ENCODE results near the gene FN1. TPM values are rescaled to one million over a fixed set of nuclear protein-coding genes. Genes with fewer than 3 reads are reported as not detected.
A peak's percentile ranks its signal among the peaks of the same experiment; 100 is the strongest.

FN1 gene
- total RNA-seq, 1 donor from 2014 or later: 226 TPM

DNA sequence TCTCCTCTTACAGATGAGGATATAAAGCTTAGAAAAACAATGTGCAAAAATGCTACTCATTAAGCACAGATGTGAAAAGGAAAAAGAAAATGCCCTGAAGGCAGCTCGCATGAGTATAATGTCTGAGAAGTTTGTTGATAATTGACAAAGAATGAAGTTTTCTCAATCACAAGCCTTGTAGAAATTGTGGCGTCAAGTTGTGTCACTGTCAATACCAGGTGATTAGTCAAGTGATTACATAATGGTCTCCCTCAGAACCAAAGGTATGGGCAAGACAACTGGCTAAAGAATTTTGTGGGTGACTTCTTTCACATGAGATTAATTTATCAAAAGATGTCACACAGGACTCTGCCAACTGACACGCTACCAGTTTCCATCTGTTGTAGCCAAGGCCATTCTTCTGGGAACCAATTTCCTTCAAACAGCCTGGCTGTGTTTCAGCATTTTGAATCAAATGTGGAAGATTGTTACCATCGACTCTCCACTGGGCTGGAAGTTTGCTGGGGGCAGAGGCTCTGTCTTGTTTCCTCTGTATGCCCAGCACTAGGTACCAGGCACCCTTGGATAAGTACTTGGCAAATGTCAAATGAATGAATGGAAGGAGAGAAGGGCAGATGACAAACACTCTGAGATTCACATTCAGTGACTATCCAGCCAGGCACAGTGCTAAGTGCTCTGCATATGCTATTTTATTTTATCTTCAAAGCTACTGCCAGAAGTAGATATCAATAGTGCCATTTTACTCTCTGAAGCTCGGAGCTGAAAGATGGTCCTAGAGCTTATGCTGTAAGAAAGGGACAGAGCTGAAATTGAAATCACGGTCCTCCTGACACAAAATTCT is 5.9 kb upstream of the FN1 start:
- no peak for DNase-seq (ENCODE audit: low read depth in 2 of 2)

DNA sequence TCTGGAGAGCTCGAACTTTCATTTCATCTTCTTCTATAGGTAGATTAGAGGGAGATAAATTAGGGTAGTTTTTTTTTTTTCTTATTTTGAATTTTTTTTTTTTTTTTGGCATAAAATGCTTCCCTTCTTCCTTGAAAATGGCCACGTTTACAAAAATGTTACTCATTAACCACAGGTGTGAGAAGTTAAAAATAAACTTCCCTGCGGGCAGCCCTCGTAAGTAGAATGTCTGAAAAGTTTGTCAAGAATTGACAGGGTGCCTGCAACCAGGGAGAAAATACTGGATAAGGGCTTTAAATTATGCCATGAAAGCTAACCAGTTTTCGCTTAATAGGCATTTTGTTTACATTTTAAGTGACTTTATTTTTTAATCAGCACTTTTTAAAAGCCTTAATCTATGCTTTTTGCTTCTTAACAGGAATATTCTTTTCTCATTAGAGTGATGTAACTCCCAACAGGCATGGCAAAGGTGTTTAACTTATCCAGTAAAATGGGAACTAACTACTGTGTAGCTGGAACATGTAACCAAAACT is 4.2 kb upstream of the FN1 start:
- no peak for DNase-seq (ENCODE audit: low read depth in 2 of 2)

DNA sequence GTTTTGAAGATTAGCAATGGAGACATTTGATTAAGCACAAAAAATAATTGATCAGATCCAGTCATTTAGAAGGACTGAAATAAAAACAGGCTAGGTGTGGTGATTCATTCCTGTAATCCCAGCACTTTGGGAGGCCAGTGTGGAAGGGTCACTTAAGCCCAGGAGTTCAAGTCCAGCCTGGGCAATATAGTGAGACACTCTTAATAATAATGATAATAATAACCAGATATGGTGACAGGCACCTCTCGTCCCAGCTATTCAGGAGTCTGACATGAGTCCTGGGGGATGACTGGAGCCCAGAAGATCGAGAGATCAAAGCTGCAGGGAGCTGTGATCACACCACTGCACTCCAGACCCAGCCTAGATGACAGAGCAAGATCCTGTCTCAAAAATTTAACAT is 3.5 kb upstream of the FN1 start:
- no peak for DNase-seq (ENCODE audit: low read depth in 2 of 2)

DNA sequence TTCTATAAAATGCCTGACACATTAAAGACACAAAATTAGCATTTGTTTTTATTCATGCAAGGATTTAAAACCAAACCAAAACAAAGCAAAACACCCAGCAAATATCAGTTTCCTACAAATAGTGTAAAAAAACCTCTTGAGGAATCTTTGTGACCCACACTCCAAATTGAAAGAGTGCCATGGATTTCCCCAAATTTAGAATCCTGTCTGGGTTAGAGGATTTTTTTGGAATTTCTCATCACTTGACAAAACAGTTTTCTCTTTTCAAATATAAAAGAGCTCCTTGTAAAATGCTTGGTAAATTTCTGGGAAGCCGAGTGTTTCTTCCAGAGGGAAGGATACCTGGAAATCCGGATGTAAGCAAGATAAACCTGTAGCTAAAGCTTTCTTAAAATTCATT is 1.7 kb upstream of the FN1 start:
- DNase-seq (ENCODE audit: low read depth in 2 of 2): no peak

DNA sequence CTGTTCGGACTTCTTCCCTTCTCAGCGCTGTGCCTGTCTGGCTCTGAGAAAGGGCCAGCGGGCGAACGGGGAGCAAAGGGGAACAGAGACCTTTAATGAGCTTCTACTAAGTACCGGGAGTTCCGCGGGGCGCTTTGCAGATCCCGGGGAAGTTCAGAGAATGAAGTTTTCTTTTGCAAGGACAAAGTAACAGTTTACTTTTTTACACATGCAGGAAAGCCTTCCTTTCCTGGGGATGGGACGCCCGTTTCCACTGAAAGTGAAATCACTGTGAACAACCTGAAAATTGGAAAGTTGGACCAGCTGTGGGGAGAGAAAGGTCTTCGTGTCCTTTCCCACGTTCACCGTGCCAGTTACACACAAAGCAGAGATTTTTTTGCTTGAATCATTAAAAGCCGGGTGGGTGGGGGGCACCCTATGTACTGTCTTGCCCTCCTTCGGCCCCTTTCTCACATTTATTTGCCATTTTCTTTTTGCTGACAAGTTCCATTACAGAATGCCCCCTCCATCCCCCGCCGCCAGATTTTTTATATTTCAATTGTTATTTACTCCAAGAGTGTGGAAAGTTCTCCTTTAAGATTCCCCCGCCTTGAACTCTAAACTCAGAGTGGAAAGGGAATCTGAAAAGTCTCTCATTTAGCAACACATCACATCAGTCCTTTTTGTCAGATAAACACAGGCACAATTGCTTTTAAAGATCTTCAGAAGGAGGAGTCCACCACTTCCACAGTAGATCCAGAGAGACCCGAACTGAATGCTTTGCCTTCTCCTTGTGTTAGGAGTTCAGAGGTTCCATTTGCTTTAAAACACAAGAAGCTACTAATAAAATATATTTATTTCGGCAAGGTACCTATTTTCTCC is 1.1 kb upstream of the FN1 start:
- peak in 1 of 2 donors; percentile 75 for DNase-seq (ENCODE audit: low read depth in 2 of 2)

DNA sequence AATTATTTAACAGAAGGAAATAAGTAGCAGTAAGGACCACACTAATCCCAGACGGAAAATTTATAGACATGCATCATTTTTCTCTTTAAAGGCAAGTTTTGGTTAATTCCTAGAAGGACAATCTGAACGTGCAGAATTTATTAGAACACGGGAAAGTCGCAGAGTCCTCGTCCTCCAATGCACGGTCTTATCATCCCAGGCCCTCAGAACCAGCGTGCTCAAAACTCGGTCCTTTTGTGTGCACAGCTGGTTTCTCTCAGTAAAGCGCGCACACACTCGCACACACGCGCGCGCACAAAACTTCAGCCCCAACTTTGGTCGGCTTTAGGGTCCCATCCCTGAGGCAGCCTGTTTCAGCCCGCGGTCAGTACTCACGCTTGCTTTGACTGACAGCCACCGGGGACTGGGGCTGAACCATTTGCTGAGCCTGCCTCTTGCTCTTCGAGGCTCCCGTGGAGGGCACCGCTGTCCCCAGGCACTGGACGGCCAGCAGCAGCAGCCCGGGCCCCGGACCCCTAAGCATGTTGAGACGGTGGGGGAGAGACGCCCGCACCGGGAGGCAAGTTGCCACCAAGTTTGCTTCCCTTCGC is 493 bp downstream of the FN1 start:
- peak in 1 of 2 donors; percentile 51 for DNase-seq (ENCODE audit: low read depth in 2 of 2)

DNA sequence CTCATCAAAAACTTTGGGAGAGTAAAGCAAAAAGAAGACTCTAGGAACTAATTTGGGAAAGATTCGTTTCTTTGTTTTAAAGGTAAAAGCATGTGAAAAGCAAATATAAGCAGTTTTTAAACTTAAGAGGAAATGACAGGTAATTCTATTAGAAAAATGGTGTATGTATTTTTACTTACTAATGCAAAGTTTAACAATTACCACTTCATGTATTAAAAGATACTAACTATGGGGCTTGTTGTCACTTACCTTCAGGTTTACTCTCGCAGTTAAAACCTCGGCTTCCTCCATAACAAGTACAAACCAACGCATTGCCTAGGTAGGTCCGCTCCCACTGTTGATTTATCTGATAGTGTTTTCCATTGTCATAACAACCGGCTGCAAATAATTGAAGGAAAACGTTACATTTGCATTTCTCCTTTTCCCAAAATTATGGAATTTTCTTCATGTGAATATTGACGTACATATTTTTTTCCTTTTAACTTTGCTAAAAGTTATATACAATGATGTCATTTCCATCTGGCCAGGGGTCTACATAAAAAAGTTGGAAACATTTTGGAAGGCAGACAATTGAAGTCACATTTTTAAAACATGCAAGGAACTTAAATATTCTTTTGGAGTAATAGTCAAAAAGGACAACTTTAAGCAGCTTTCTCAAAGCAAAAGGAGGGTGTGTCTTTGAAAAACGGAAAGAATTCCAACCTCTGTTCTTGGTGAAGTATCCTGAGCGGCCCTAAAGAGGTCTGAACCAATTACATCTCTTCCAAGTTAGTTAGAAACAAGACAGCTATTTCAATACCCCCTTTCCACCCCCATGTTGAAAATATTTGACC is 1.2 kb downstream of the FN1 start:
- peak in 1 of 2 donors; percentile 52 for DNase-seq (ENCODE audit: low read depth in 2 of 2)

DNA sequence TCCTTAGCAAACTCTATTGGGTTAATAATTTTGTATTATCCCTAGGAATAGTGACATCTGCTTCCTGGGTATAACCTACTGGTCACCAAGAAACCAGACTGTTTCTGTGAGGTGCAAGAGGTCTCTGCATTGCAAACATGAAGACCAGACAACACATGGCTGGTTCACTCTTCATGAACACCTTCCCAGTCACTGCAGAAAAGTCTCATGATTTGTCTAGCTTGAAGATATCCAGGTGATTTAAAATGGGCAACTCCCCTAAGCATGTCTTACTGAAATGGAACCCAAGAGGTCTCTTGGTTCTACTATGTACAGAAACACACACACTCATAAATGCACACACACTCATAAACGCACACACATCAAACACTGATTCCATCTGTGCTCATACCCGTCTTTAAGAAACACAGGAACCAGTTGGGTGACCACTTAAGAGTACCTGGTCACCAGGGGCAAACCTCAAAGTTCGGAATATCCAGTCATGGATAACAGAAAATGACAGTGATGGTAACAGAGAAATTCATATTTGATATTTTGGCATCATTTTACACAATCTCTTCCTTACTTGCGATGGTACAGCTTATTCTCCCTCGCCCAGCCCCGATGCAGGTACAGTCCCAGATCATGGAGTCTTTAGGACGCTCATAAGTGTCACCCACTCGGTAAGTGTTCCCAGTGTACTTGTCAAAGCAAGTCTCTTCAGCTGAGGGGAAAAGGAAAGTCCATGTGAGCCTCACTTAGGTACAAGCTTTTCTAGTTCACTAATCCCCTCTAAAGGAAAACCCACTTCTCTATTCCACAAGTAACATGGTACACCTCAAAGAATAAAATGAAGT is 2.9 kb downstream of the FN1 start:
- DNase-seq (ENCODE audit: low read depth in 2 of 2): no peak

DNA sequence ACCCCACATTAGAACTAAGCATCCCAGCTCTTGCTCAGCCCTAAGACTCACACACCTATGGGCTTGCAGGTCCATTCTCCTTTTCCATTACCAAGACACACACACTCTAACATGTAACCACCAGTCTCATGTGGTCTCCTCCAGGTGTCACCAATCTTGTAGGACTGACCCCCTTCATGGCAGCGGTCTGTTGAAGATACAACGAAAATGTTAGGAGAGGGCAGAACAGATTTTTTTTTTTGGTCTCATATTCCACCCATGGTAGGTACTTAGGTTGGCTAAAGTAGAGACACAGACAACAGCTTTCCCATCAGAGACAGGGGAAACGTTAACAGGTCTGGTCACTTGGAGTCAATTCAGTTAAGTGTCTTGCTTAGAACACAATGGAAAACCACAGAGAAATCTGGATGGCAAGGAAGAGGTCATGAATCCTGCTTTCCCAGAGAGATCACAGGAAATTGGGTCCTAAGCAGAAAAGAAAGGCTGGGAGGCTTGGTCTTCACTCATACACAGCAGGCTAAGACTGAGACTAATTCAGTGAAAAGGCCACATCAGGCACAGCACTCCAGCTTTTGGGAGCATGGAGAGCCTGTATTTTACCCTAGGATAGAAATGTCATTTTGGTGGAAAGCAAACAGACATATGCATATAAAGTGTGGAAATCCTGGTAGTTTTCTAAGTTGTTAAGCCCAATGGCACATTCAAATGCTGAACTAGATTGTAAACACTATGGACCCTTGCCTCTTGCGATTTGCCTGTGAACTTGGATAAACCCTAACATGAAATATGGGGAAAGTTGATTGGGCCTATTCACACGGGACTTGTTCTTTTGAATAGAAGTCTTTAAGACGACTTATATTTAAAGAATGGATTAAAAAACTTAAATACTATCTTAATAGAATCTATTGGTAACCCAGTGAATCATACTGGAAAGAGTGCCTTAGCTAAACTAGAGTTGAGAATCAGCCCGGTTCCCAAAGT is 3.8 kb downstream of the FN1 start:
- DNase-seq (ENCODE audit: low read depth in 2 of 2): peak in 1 of 2 donors; percentile 39

DNA sequence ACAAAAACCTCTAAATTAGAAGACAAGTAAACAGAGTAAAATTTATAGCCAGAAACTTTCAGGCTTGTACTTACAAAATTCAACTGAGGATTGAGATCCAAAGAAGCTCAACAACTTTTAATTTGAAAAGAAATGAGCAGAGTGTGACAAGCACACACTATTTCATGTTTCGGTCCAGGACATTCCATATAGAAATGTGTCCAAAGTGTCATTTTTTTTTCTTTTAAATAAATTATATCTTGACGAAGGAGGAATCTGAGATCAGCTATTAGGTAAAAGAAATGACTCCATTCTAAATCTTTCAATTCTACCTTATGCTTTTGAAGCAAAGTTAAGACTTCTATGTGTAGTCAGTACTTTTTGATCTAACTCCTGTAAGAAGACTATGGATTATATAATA is 4.6 kb downstream of the FN1 start:
- no peak for DNase-seq (ENCODE audit: low read depth in 2 of 2)

DNA sequence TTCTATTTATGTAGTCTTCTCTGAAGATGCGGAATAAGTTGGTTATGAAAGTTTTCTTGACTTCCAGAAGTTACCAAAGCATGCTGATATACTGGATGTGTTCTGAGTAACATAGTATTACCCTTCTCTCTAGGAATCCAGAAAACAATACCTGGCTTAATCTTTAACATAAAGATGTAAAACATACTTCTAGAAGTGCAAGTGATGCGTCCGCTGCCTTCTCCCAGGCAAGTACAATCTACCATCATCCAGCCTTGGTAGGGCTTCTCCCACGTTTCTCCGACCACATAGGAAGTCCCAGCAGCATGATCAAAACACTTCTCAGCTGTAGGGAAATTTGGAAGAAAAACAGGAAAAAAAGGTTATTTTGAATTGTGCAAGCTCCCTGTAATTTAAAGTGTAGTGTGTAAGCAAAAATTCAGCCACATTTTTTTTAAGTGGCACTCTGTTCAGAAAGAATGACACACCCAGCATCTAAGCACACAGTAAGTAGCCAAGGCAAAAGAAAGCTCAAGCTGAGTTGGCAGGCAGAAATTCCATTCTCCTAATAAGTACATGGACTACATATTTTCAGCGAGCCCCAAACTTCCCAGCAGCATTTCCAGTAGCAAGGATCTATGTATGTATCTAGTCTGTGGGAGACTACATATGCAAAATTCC is 5.2 kb downstream of the FN1 start:
- DNase-seq (ENCODE audit: low read depth in 2 of 2): peak in 1 of 2 donors; percentile 35

DNA sequence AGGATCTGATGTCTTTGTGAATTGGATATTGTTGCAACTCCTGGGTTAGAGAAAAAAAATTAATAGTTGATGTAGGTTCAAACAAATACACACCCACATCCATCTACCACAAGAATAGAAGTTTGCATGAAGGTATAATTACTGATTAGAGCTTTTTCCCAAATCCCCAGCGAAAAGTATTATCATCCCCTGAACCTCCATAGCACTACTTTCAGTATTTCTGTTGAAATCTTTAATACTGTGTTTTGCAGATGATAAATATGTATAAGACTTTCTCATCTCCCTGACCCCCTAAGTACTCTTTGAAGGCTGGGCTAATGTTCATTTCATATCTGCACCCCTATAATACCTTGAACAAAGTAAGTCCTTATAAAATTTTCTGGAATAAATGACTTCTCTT is 6.4 kb downstream of the FN1 start:
- DNase-seq (ENCODE audit: low read depth in 2 of 2): no peak

DNA sequence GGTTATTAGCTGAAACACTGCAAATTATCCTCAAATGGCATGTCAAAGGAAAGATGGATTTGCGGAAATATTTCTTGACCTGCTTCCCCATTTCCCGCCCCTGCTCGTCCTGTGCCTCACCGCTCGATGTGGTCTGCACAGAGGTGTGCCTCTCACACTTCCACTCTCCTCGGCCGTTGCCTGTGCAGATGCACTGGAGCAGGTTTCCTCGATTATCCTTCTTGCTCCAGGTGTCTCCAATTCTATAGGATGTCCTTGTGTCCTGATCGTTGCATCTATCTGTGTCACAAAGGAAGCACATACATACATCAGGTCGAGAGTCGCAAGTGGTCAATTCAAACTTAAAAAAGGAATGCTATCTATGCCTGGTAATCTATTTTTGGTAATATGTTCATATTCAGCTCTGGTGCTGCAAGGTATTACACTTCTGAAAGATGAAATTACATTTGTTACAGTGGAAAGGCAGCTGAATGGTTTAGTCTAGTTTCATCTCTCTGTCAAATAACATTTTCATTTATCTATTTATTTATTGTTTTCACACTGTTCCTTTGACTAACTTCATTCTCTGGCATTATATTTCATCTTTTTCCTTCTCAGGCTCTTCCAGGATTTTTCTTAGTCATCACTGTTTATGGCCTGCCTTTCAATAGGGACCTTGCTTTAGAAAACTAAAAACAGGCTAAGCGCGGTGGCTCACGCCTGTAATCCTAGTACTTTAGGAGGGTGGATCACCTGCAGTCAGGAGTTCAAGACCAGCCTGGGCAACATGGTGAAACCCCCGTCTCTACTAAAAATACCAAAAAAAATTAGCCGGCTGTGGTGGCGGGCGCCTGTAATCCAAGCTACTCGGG is 7.6 kb downstream of the FN1 start:
- no peak for DNase-seq (ENCODE audit: low read depth in 2 of 2)

DNA sequence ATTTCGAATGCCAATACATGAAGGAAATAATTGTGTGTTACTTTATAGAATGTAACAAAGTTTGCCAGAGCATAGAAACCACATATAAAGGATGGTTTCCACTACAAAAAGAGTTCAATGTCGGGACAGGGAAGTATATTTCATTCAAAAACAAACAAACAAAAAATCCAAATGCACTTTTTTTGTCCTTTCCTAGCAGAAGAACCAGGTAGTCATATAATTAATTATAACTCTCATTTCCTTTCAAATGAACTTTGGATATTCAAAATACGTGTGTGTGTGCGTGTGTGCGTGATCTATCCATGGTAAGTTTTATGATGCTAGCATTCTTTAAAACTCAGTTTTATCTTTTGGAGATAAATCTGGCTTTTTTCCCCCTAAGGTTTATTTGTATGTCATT is 8.3 kb downstream of the FN1 start:
- DNase-seq (ENCODE audit: low read depth in 2 of 2): no peak

DNA sequence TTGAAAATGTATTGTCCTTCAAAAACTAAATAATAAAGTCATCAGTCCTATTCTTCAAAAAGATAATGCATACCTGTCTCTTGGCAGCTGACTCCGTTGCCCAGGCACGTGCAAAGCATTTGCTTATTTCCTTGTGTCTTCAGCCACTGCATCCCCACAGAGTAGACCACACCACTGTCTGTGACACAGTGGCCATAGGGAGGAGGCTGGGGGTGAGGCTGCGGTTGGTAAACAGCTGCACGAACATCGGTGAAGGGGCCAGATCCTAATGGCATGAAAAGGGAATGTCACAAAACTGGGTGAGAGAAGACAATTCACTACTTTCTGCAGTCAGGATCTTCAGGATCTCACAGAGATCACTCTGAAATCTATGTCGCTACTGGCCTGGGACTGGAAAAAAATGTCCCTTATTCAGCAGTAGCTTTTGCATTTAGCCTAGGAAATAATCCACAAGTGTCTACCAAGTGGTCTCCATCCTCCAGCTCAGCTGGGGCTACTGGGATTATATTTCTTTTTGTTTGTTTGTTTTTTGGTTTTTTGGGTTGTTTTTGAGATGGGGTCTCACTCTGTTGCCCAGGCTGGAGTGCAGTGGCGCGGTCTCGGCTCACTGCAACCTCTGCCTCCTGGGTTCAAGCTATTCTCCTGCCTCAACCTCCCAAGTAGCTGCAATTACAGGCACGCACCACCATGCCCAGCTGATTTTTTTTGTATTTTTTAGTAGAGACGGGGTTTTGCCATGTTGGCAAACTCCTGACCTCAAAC is 10.7 kb downstream of the FN1 start:
- no peak for DNase-seq (ENCODE audit: low read depth in 2 of 2)

DNA sequence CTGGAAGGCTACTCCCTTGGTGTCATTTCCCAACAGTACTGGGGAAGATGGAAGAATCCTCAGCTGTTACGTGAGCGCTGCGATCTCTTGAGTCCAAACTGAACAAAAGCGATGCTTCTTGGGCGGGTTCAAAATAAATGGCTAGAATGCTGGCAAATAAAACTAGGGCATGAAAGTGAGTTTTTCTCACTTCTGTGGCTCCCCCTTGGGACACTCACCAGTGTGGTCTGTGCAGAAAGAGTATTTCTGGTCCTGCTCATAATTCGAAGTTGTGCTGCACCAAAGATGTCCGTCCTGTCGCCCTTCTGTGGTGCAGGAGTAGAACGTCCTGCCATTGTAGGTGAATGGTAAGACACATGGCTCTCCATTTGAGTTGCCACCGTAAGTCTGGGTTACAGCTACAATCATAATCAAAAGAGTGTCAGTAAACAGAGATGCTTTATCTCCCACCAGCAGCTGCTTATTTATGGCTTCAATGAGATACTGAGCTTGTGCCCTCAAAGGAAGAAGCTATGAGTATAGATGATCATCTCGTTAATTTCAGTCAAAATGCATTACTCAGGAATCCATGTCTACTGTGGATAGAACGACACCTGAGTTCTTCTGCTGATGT is 11.8 kb downstream of the FN1 start:
- no peak for DNase-seq (ENCODE audit: low read depth in 2 of 2)

All from dermis microvascular lymphatic vessel endothelial cell (primary cell).